Breast epithelium (tissue), 4 donors: ENCODE data around the gene ATP5F1E. TPM values are rescaled to one million over a fixed set of nuclear protein-coding genes. Genes with fewer than 3 reads are reported as not detected.
"Not testable (repeated sequence)": the region's sequence is repeated elsewhere in the genome, so short reads cannot be mapped to it uniquely, and the experiment has no call there.

Experiments
- DNase-seq, 2 donors: peaks; one replicate each; pipeline ENCODE4 v3.0.0-alpha.2; 2019; ENCODE audit warnings: low spot score in 2 of 2
- H3K27ac ChIP-seq, 2 donors: fragments of 200-600 bp; sonication (generic) in 1 of 2; one replicate each; pipeline ENCODE4 v1.5.1; 2016 to 2019; ENCODE audit warnings: mild to moderate bottlenecking in 1 of 2
- H3K27me3 ChIP-seq, 2 donors: fragments of 200-600 bp; sonication (generic) in 1 of 2; one replicate each; pipeline versions ENCODE4 v1.5.1 to v1.6.0; 2017 to 2019; ENCODE audit warnings: control low read depth in 1 of 2, mild to moderate bottlenecking in 1 of 2
- H3K36me3 ChIP-seq: fragments of 200-600 bp; one replicate; pipeline ENCODE4 v1.5.1; 2019
- H3K4me1 ChIP-seq, 2 donors: fragments of 200-600 bp; sonication (generic); one replicate each; pipeline ENCODE4 v1.5.1; 2016 to 2019; ENCODE audit warnings: control low read depth in 1 of 2
- H3K4me3 ChIP-seq, 3 donors: fragments of 200-600 bp; sonication (generic); 1 replicate in 2 of 3; 2 replicates in 1 of 3; pipeline ENCODE4 v1.5.1; 2016 to 2019; ENCODE audit warnings: mild to moderate bottlenecking in 3 of 3, moderate library complexity in 2 of 3
- H3K9me3 ChIP-seq, 2 donors: fragments of 200-600 bp; sonication (generic) in 1 of 2; one replicate each; pipeline ENCODE4 v1.5.1; 2016 to 2019; ENCODE audit warnings: control low read depth in 1 of 2
- CTCF ChIP-seq, 3 donors: fragments of 450-650 bp; IDR thresholded peaks; one replicate each; pipeline ENCODE4 v1.5.1; 2016 to 2017; ENCODE audit warnings: antibody characterized with exemption in 3 of 3, mild to moderate bottlenecking in 3 of 3, moderate library complexity in 3 of 3
- POLR2A ChIP-seq: fragments of 450-650 bp; IDR thresholded peaks from one replicate; pipeline ENCODE4 v1.6.1; 2016; ENCODE audit warnings: antibody characterized with exemption, mild to moderate bottlenecking, moderate library complexity
- POLR2AphosphoS5 ChIP-seq, 3 donors: sonication (generic); formaldehyde crosslinking; IDR thresholded peaks; one replicate each; pipeline ENCODE4 v1.6.1; 2017; ENCODE audit warnings: antibody characterized with exemption in 3 of 3
- intact Hi-C: fragments of 100-400 bp; cut with DNase I; formaldehyde crosslinking; loops from one replicate; pipeline ENCODE4 v1.15.1; 2023; ENCODE audit warnings: low total_unique reads
- total RNA-seq, 3 donors: library from RNA; depleted of rRNA; stranded (reverse); fragments of >200 nt; gene quantifications; one replicate each; pipeline ENCODE4 v1.1.0, GENCODE V29; 2016

The ATP5F1E gene
- total RNA-seq, 3 donors from 2014 or later = 25.6 to 36.4 (median 31.4) TPM

- DNase-seq = no peak
- H3K36me3 ChIP-seq = peaks cover 6% of the 10 kb centered on the region
- peaks cover 0 to 2% of the 10 kb centered on the region in 2 donors for H3K4me1 ChIP-seq
- H3K27me3 ChIP-seq = no peaks in the 10 kb centered on the region
- H3K9me3 ChIP-seq = no peaks in the 10 kb centered on the region
- intact Hi-C loops = loop anchor here (10.0 kb wide), 1 partner anchor 92 kb away; no protein-coding TSS in a partner anchor
- no peak overlapping the region for H3K4me3 ChIP-seq
- H3K27ac ChIP-seq = peak overlapping the region; percentile 19 to 64
- no peak for TF ChIP-seq CTCF (IDR thresholded peaks at IDR 0.05)
- TF ChIP-seq POLR2A = no peak
- TF ChIP-seq POLR2AphosphoS5 (IDR thresholded peaks at IDR 0.05) = no peak
Measured at GRCh38 chr20:58986968-58987517, 45.1 kb downstream of the ATP5F1E start.

GRCh38 chr20:58986286-58986967, 45.7 kb downstream of the ATP5F1E start:
- TF ChIP-seq POLR2A = no peak
- TF ChIP-seq POLR2AphosphoS5 (IDR thresholded peaks at IDR 0.05) = no peak
- TF ChIP-seq CTCF (IDR thresholded peaks at IDR 0.05) = no peak
- no peaks in the 10 kb centered on the region for H3K27me3 ChIP-seq
- no peak overlapping the region for H3K4me3 ChIP-seq
- no peaks in the 10 kb centered on the region for H3K9me3 ChIP-seq
- H3K27ac ChIP-seq = peak overlapping the region in 1 of 2 donors; percentile 64
- no peak for DNase-seq
- H3K4me1 ChIP-seq = peaks cover 0 to 2% of the 10 kb centered on the region in 2 donors
- H3K36me3 ChIP-seq = peaks cover 6% of the 10 kb centered on the region
- intact Hi-C loops = loop anchor here (10.0 kb wide), 1 partner anchor 92 kb away; no protein-coding TSS in a partner anchor

GRCh38 chr20:58985656-58986055, 46.5 kb downstream of the ATP5F1E start:
- intact Hi-C loops = loop anchor here (10.0 kb wide), 1 partner anchor 91 kb away; no protein-coding TSS in a partner anchor
- no peak for DNase-seq
- peaks cover 1% of the 10 kb centered on the region for H3K36me3 ChIP-seq
- H3K27me3 ChIP-seq = no peaks in the 10 kb centered on the region
- no peak for TF ChIP-seq POLR2A
- no peak for TF ChIP-seq CTCF (IDR thresholded peaks at IDR 0.05)
- TF ChIP-seq POLR2AphosphoS5 (IDR thresholded peaks at IDR 0.05) = no peak
- no peaks in the 10 kb centered on the region for H3K9me3 ChIP-seq
- H3K4me3 ChIP-seq = no peak overlapping the region
- peak overlapping the region in 1 of 2 donors; percentile 22 for H3K27ac ChIP-seq
- peaks cover 0 to 2% of the 10 kb centered on the region in 2 donors for H3K4me1 ChIP-seq

- Histone ChIP-seq H3K4me1 (peaks cover 0 to 2% of the 10 kb centered on the region in 2 donors), H3K4me3 (no peak overlapping the region), H3K27ac (peak overlapping the region; percentile 22 to 38), H3K27me3 (no peaks in the 10 kb centered on the region), H3K36me3 (no peaks in the 10 kb centered on the region), H3K9me3 (no peaks in the 10 kb centered on the region)
- DNase-seq = no peak
- intact Hi-C loops = loop anchor here (5.0 to 10.0 kb wide), 2 partner anchors 58 to 90 kb away; partner anchors contain the start of gene PRELID3B
- TF ChIP-seq POLR2A (no peak), POLR2AphosphoS5 (IDR thresholded peaks at IDR 0.05) (no peak), CTCF (IDR thresholded peaks at IDR 0.05) (no peak)
Measured at GRCh38 chr20:58984691-58985090, 47.4 kb downstream of the ATP5F1E start.

- not testable (repeated sequence) for H3K4me1 ChIP-seq, DNase-seq, H3K4me3 ChIP-seq, H3K36me3 ChIP-seq, H3K27ac ChIP-seq, H3K27me3 ChIP-seq, H3K9me3 ChIP-seq
- intact Hi-C loops = loop anchor here (5.0 to 10.0 kb wide), 2 partner anchors 59 to 88 kb away; partner anchors contain the start of gene PRELID3B
Measured at GRCh38 chr20:58983115-58983468, 49.0 kb downstream of the ATP5F1E start.
